GM12864 (cell line): ENCODE data around the gene ITPRIP.

Source experiments
- DNase-seq: peaks from one replicate; pipeline ENCODE4 v3.0.0-alpha.2; 2011; ENCODE audit warnings: low read depth
- H3K4me3 ChIP-seq: 2 replicates; pipeline ENCODE4 v1.5.1; 2011; ENCODE audit warnings: mild to moderate bottlenecking, low read depth, low read length, control low read depth
- TF ChIP-seq, protein P1 (sequence below): IDR thresholded peaks from 2 replicates; pipeline ENCODE4 v1.5.1; 2011; ENCODE audit warnings: low read depth, mild to moderate bottlenecking, moderate library complexity, low read length, control low read depth, inconsistent platforms; ENCODE audit errors: missing control alignments

ITPRIP gene

DNA sequence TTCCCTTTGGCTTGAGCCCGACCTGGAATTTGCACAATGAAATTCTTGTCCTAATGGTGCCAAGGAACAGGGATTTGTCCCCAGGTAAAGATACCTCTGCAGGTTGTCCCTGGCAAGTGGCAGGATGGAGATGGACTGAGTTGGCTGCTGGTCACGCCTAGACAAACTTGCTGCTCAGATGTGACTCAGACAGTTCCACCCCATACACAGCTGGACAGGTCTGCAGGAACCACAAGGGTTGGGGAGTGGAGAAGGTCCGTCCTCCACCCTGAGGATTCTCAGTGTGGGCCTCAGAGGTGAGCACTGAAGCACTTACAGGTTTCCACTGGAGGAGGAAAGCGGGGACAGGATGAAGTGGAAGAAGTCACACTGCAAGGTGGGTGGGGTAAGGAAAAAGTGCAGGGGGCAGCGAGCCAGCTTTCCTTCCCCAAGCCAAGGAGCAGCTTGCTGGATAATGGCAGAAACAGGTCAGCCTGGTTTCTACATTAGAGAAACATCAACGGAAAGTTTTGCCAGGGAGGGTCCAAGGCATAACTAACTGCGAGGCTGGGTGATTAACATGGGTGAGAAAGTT, 20.5 kb downstream of the ITPRIP start:
- DNase-seq = no peak
- TF ChIP-seq, protein P1, sequence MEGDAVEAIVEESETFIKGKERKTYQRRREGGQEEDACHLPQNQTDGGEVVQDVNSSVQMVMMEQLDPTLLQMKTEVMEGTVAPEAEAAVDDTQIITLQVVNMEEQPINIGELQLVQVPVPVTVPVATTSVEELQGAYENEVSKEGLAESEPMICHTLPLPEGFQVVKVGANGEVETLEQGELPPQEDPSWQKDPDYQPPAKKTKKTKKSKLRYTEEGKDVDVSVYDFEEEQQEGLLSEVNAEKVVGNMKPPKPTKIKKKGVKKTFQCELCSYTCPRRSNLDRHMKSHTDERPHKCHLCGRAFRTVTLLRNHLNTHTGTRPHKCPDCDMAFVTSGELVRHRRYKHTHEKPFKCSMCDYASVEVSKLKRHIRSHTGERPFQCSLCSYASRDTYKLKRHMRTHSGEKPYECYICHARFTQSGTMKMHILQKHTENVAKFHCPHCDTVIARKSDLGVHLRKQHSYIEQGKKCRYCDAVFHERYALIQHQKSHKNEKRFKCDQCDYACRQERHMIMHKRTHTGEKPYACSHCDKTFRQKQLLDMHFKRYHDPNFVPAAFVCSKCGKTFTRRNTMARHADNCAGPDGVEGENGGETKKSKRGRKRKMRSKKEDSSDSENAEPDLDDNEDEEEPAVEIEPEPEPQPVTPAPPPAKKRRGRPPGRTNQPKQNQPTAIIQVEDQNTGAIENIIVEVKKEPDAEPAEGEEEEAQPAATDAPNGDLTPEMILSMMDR = peak; percentile 19
- no peak overlapping the region for H3K4me3 ChIP-seq

DNA sequence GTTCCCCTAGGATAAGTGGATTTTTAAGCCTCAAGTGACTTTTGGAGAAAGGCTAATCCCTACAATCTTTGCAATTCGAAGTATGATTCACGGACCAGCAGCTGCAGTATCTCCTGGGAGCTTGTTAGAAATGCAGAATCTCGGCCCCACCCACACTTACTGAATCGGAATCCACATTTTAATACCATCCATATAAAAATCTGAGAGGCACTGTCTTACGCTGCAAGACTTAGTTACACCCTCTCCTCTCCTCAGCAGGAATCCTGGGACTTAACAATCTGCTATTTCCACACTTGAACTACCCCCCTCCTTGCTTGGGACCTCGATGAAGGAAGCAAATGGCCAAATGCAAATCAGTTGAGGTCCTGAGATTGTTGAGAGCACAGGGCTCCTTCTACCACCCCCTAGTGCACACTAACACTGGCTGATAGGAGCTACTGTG, 21.0 kb downstream of the ITPRIP start:
- no peak for DNase-seq
- TF ChIP-seq, protein P1 = no peak
- H3K4me3 ChIP-seq = no peak overlapping the region

DNA sequence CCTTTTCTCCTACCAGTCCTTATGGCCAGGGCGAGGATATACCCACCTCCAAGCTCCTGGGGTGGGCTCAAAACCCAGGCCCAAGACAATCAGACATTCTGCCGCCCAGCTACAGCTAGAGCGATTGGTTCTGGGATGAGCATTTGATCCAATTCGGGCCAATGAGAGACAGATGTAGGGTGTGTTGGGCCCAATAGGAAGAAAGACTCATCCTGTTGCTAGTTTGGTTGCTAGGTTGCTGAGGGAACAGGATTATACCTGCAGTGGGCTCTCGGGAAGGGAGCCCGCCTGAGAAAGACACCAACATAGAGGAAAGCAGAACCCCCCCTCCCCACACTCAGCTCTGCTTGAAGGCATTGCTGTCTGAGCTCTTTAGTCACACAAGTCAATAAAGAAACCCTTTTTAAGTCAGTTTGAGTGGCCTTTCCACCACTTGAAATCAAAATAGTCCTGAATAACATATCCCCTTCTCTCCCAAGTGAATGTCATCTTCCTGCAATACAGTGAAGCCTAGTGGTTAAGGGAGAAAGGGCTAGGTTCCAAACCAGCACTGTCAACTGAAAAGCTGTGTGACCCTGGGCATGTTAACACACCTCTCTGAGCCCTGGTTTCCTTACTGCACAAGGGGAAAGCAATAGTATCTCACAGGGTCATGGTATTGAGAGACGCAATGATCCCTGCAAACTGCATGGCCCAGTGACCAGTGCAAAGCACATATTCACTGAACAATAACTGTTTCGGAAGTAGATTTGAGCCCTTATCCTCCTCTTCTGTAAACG, 21.8 kb downstream of the ITPRIP start:
- H3K4me3 ChIP-seq = no peak overlapping the region
- no peak for DNase-seq
- TF ChIP-seq, protein P1 = no peak

DNA sequence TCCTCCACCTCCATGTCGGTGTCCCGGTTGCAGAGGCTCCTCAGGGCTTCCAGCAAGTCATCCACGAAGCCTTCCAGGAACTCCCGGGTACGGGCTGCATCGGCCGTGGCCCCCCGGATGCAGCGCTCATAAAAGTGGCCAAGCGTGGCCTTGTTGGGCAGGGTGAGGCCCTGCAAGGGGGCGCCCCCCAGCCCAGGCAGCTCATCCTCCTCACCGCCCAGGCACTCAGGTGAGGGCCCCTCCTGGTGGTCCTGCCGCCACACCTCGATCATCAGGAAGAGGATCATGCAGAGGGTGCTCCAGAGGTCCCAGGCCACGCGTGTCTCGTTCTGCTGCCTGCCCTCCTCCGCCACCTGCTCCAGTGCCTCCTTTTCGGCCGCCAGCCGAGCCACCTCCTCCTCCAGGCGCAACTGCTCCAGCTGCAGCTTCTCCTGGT, 22.8 kb downstream of the ITPRIP start:
- no peak for DNase-seq

DNA sequence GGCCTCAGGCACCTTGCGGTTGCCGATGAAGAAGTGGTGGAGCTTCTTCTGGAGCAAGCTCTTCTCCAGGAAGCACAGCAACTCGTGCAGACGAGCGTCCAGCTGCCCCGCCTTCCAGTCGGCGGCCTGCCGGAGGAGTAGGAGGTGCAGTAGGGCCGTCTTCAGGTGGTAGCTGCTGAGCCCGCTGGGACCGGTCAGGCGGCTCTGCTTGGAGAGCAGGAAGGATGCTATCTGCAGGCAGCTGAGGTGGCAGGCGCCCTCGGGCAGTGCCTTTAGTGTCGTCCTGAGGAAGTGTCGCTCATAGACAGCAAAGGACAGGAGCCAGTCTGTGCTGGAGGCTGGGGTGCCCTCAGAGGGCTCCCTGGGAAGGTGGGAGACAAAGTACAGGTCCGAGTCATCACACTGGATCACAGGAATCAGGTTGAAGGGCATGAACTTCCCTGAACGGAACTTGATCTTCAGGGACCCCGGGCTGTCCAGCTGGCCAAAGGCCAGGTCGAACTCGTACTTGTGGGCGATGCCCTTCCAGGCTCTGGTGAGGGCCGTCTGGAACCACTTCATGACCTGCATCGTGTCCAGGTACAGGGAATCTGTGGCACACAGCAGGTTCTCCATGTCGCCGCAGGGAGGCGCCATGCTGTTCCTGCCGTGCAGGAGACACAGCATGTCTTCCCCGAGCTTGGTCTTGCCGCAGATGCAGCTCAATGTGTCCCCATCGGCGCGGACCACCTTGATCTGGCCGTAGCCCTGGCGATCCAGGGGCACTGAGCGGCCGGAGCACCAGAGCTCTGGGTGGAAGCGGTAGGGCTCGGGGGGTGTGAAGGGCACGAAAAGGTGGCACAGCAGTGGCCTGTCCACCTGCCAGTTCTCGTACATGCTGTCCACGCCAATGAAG, 23.4 kb downstream of the ITPRIP start:
- TF ChIP-seq, protein P1 = no peak
- H3K4me3 ChIP-seq = no peak overlapping the region
- no peak for DNase-seq

More for the DNA sequence above, 22.8 kb downstream of the ITPRIP start:
- no peak overlapping the region for H3K4me3 ChIP-seq
- TF ChIP-seq, protein P1 = no peak

DNA sequence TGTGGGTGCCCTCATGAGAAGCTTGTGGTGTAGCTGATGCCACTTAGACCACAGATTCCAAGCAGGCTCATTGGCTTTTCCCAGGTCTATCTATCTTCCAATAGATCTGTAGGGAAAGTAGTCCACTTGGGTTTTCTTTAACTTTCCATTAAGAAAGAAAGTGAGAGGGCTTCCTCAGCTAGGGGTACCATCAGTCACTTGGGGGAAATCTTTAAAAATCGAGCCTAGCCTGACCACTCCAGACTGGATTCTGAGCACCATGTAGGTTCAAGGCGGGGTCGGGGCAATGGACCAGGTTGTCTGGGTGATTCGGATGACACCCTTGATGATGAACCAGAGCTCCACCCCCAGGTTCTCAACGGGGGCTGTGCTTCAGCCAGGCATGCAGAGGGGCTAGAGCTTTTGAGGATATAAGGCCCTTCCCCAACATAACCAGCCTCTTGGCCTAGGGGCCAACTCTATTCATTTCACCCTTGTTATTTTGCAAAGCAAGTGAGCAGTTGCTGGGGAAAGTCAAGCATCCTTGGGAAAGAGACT, 27.0 kb downstream of the ITPRIP start:
- no peak overlapping the region for H3K4me3 ChIP-seq
- no peak for DNase-seq
- TF ChIP-seq, protein P1 = no peak
